GM19193 (cell line): ENCODE results near the gene PRDM12.
A peak's percentile ranks its signal among the peaks of the same experiment; 100 is the strongest.

Experiments used
- POLR2A ChIP-seq: IDR thresholded peaks from 4 replicates; pipeline ENCODE4 v1.6.1; 2011; ENCODE audit not compliant: insufficient read depth, insufficient read length; ENCODE audit errors: extremely low read depth

Gene PRDM12

GRCh38 chr9:130712564-130713285 lies 48.3 kb downstream of the PRDM12 start:
- peak; percentile 72 for TF ChIP-seq POLR2A

GRCh38 chr9:130713286-130713960 lies 49.0 kb downstream of the PRDM12 start:
- no peak for TF ChIP-seq POLR2A

- no peak for TF ChIP-seq POLR2A
These were observed 50.3 kb downstream of the PRDM12 start for GRCh38 chr9:130714586-130715110.

GRCh38 chr9:130715270-130715669 lies 50.9 kb downstream of the PRDM12 start:
- no peak for TF ChIP-seq POLR2A

- no peak for TF ChIP-seq POLR2A
These were observed 54.2 kb downstream of the PRDM12 start for GRCh38 chr9:130718562-130718961.

- TF ChIP-seq POLR2A: no peak
These were observed 56.4 kb downstream of the PRDM12 start for GRCh38 chr9:130720762-130721161.

- TF ChIP-seq POLR2A: no peak
These were observed 64.3 kb downstream of the PRDM12 start for GRCh38 chr9:130728721-130729120.

GRCh38 chr9:130729145-130729544 lies 64.8 kb downstream of the PRDM12 start:
- TF ChIP-seq POLR2A: no peak

- no peak for TF ChIP-seq POLR2A
These were observed 67.0 kb downstream of the PRDM12 start for GRCh38 chr9:130731355-130731754.

GRCh38 chr9:130732136-130732535 lies 67.7 kb downstream of the PRDM12 start:
- TF ChIP-seq POLR2A: no peak
